Measurements from ENCODE around the gene GNG7. TPM values are rescaled to one million over a fixed set of nuclear protein-coding genes. Genes with fewer than 3 reads are reported as not detected.
"Not testable (repeated sequence)": the region's sequence is repeated elsewhere in the genome, so short reads cannot be mapped to it uniquely, and the experiment has no call there.

The GNG7 gene
- polyA plus RNA-seq, 1 donor (not counting 4 experiments of a cell fraction or from before 2014, with no cell fraction given): 0.01 TPM

GRCh38 chr19:2670217-2670616 is 32.3 kb downstream of the GNG7 start:
- H3K4me2 ChIP-seq (ENCODE audit: control insufficient read depth, extremely low read depth, insufficient read depth, low read depth, low read length): no peak overlapping the region
- no peak overlapping the region for H3K27ac ChIP-seq (ENCODE audit: control insufficient read depth, insufficient read depth, low read length)
- H3K4me1 ChIP-seq (ENCODE audit: control insufficient read depth, extremely low read depth, insufficient read depth, low read length): no peaks in the 10 kb centered on the region
- no peak for TF ChIP-seq EZH2 (IDR thresholded peaks at IDR 0.05; ENCODE audit: low read length)
- TF ChIP-seq CTCF (optimal IDR thresholded peaks at IDR 0.05 in 1 of 3, IDR thresholded peaks at IDR 0.05 in 1 of 3, conservative IDR thresholded peaks at IDR 0.05 in 1 of 3; ENCODE audit: extremely low read depth in 1 of 3, insufficient read depth in 2 of 3, low read length in 3 of 3): no peak
- no peak for DNase-seq (ENCODE audit: low read depth, low spot score)
- H3K4me3 ChIP-seq (ENCODE audit: control insufficient read depth in 2 of 3, extremely low read depth in 1 of 3, insufficient read depth in 2 of 3, low read depth in 1 of 3, low read length in 3 of 3): no peak overlapping the region
- no peak overlapping the region for H3K9ac ChIP-seq (ENCODE audit: control insufficient read depth, extremely low read depth, insufficient read depth, low read length)
- peaks cover 2% of the 10 kb centered on the region for H4K20me1 ChIP-seq (ENCODE audit: control insufficient read depth, extremely low read depth, insufficient read depth, low read length)
- no peaks in the 10 kb centered on the region for H3K36me3 ChIP-seq (ENCODE audit: control insufficient read depth in 2 of 2, extremely low read depth in 1 of 2, insufficient read depth in 2 of 2, low read length in 2 of 2)
- H2AFZ ChIP-seq (ENCODE audit: control insufficient read depth, low read length): no peak overlapping the region
- dilution Hi-C loops (cut with MboI; ENCODE audit: extremely low pct_ligation_motif_present, low sequenced_read_pairs): no loop called here
- FAIRE-seq: no peak
- no peaks in the 10 kb centered on the region for H3K9me3 ChIP-seq (ENCODE audit: control insufficient read depth, low read depth, low read length)
- no peaks in the 10 kb centered on the region for H3K79me2 ChIP-seq (ENCODE audit: control insufficient read depth, insufficient read depth, low read length)
- no peaks in the 10 kb centered on the region for H3K27me3 ChIP-seq (ENCODE audit: control insufficient read depth, extremely low read depth, insufficient read depth, low read length)
- no peaks in the 10 kb centered on the region for H3K9me1 ChIP-seq (ENCODE audit: control insufficient read depth, extremely low read depth, insufficient read depth, low read length)

- H3K9me3 ChIP-seq (ENCODE audit: control insufficient read depth, low read depth, low read length): no peaks in the 10 kb centered on the region
- H3K4me3 ChIP-seq (ENCODE audit: control insufficient read depth in 2 of 3, extremely low read depth in 1 of 3, insufficient read depth in 2 of 3, low read depth in 1 of 3, low read length in 3 of 3): no peak overlapping the region
- DNase-seq (ENCODE audit: low read depth, low spot score) (no peak), FAIRE-seq (no peak)
- TF ChIP-seq EZH2 (IDR thresholded peaks at IDR 0.05; ENCODE audit: low read length) (no peak), CTCF (optimal IDR thresholded peaks at IDR 0.05 in 1 of 3, IDR thresholded peaks at IDR 0.05 in 1 of 3, conservative IDR thresholded peaks at IDR 0.05 in 1 of 3; ENCODE audit: extremely low read depth in 1 of 3, insufficient read depth in 2 of 3, low read length in 3 of 3) (no peak)
- no peaks in the 10 kb centered on the region for H3K4me1 ChIP-seq (ENCODE audit: control insufficient read depth, extremely low read depth, insufficient read depth, low read length)
- no peak overlapping the region for H2AFZ ChIP-seq (ENCODE audit: control insufficient read depth, low read length)
- no peak overlapping the region for H3K4me2 ChIP-seq (ENCODE audit: control insufficient read depth, extremely low read depth, insufficient read depth, low read depth, low read length)
- no peaks in the 10 kb centered on the region for H3K27me3 ChIP-seq (ENCODE audit: control insufficient read depth, extremely low read depth, insufficient read depth, low read length)
- H3K27ac ChIP-seq (ENCODE audit: control insufficient read depth, insufficient read depth, low read length): no peak overlapping the region
- peaks cover 2% of the 10 kb centered on the region for H4K20me1 ChIP-seq (ENCODE audit: control insufficient read depth, extremely low read depth, insufficient read depth, low read length)
- H3K9ac ChIP-seq (ENCODE audit: control insufficient read depth, extremely low read depth, insufficient read depth, low read length): no peak overlapping the region
- H3K79me2 ChIP-seq (ENCODE audit: control insufficient read depth, insufficient read depth, low read length): no peaks in the 10 kb centered on the region
- no peaks in the 10 kb centered on the region for H3K9me1 ChIP-seq (ENCODE audit: control insufficient read depth, extremely low read depth, insufficient read depth, low read length)
- dilution Hi-C loops (cut with MboI; ENCODE audit: extremely low pct_ligation_motif_present, low sequenced_read_pairs): no loop called here
- no peaks in the 10 kb centered on the region for H3K36me3 ChIP-seq (ENCODE audit: control insufficient read depth in 2 of 2, extremely low read depth in 1 of 2, insufficient read depth in 2 of 2, low read length in 2 of 2)
These were observed 34.2 kb downstream of the GNG7 start for GRCh38 chr19:2668175-2668763.

- not testable (repeated sequence) for H3K9me1 ChIP-seq (ENCODE audit: control insufficient read depth, extremely low read depth, insufficient read depth, low read length)
These were observed 35.1 kb downstream of the GNG7 start for GRCh38 chr19:2667349-2667748.

More at GRCh38 chr19:2667349-2667748, 35.1 kb downstream of the GNG7 start:
- H3K36me3 ChIP-seq (ENCODE audit: control insufficient read depth in 2 of 2, extremely low read depth in 1 of 2, insufficient read depth in 2 of 2, low read length in 2 of 2); FAIRE-seq; H3K4me3 ChIP-seq (ENCODE audit: control insufficient read depth in 2 of 3, extremely low read depth in 1 of 3, insufficient read depth in 2 of 3, low read depth in 1 of 3, low read length in 3 of 3); H2AFZ ChIP-seq (ENCODE audit: control insufficient read depth, low read length); H3K4me1 ChIP-seq (ENCODE audit: control insufficient read depth, extremely low read depth, insufficient read depth, low read length); H3K9me3 ChIP-seq (ENCODE audit: control insufficient read depth, low read depth, low read length); H3K27ac ChIP-seq (ENCODE audit: control insufficient read depth, insufficient read depth, low read length); DNase-seq (ENCODE audit: low read depth, low spot score); dilution Hi-C loops (cut with MboI; ENCODE audit: extremely low pct_ligation_motif_present, low sequenced_read_pairs); H3K79me2 ChIP-seq (ENCODE audit: control insufficient read depth, insufficient read depth, low read length); H3K4me2 ChIP-seq (ENCODE audit: control insufficient read depth, extremely low read depth, insufficient read depth, low read depth, low read length); H4K20me1 ChIP-seq (ENCODE audit: control insufficient read depth, extremely low read depth, insufficient read depth, low read length); H3K27me3 ChIP-seq (ENCODE audit: control insufficient read depth, extremely low read depth, insufficient read depth, low read length); H3K9ac ChIP-seq (ENCODE audit: control insufficient read depth, extremely low read depth, insufficient read depth, low read length): not testable (repeated sequence)
